Right lobe of liver (tissue), 6 donors: ENCODE data around the gene ARRDC3. TPM values are rescaled to one million over a fixed set of nuclear protein-coding genes. Genes with fewer than 3 reads are reported as not detected.
"Not testable (repeated sequence)": the region's sequence is repeated elsewhere in the genome, so short reads cannot be mapped to it uniquely, and the experiment has no call there.

Experiments used
- ATAC-seq, 4 donors: fragments of 200-7000 bp; cut with Tn5 transposase; one replicate each; pipeline ENCODE4 v1.9.1; 2020; ENCODE audit warnings: mild to moderate bottlenecking in 4 of 4, moderate library complexity in 4 of 4
- DNase-seq, 3 donors: peaks; one replicate each; pipeline ENCODE4 v3.0.0-alpha.2; 2020
- H3K27ac ChIP-seq, 3 donors: fragments of 200-600 bp; one replicate each; pipeline ENCODE4 v1.8.0; 2022
- H3K27me3 ChIP-seq, 2 donors: fragments of 200-600 bp; one replicate each; pipeline ENCODE4 v1.8.0; 2022
- H3K36me3 ChIP-seq, 4 donors: fragments of 200-600 bp; sonication (generic) in 1 of 4; one replicate each; pipeline versions ENCODE4 v1.5.1 to v1.8.0; 2017 to 2022; ENCODE audit warnings: control low read depth in 1 of 4
- H3K4me1 ChIP-seq, 4 donors: fragments of 200-600 bp; sonication (generic) in 1 of 4; one replicate each; pipeline versions ENCODE4 v1.5.1 to v1.8.0; 2017 to 2022; ENCODE audit warnings: control low read depth in 1 of 4
- H3K4me3 ChIP-seq, 3 donors: fragments of 200-600 bp; one replicate each; pipeline ENCODE4 v1.8.0; 2022
- H3K9me3 ChIP-seq, 4 donors: fragments of 200-600 bp; sonication (generic) in 1 of 4; one replicate each; pipeline versions ENCODE4 v1.5.1 to v1.8.0; 2017 to 2022; ENCODE audit warnings: control low read depth in 1 of 4
- POLR2A ChIP-seq: fragments of 450-650 bp; IDR thresholded peaks from one replicate; pipeline ENCODE4 v1.6.1; 2017; ENCODE audit warnings: antibody characterized with exemption, mild to moderate bottlenecking
- WGBS: methylation state at CpG from one replicate; pipeline ENCODE4 v1.1.6; 2018; ENCODE audit warnings: low coverage, low lambda C conversion rate; ENCODE audit not compliant: insufficient coverage; ENCODE audit errors: missing lambda C conversion rate; 5-methylcytosine and 5-hydroxymethylcytosine counted together
- intact Hi-C, 2 donors: fragments of 100-400 bp; cut with DNase I; formaldehyde crosslinking; loops; one replicate each; pipeline versions ENCODE4 v1.11.2 to v1.14.1; 2022
- total RNA-seq, 6 experiments: library from RNA; depleted of rRNA in 2 of 6; stranded (reverse); fragments of >200 nt in 2 of 6; fragmentation: NEBNext Ultra II Directional in 3 of 6; extraction: Animal tissue kit (Norgen Biotek cat#: 25700) in 3 of 6; gene quantifications; one replicate each; pipeline versions ENCODE4 v1.1.0 to v1.2.4, GENCODE V29; 2016 to 2023
- TF ChIP-seq, protein P1 (sequence below), 4 donors: fragments of 200-600 bp in 3 of 4; fragments of 450-650 bp in 1 of 4; IDR thresholded peaks; one replicate each; pipeline versions ENCODE4 v1.5.1 to v1.8.0; 2016 to 2022; ENCODE audit warnings: antibody characterized with exemption in 4 of 4, mild to moderate bottlenecking in 2 of 4
- donor health status: DM: no; HTN: yes; CAD: no.
- donor health status: DM: no; HTN: no; CAD: no.
- donor health status: DM: no; HTN: no; CAD: no.
- donor health status: DM: no; HTN: yes; CAD: no.
- donor health status: DM: no; HTN: yes; CAD: no.

ARRDC3 gene
- total RNA-seq, 6 experiments from 2014 or later = 14.3 to 96.9 (median 46.0) TPM

- DNase-seq (no peak), ATAC-seq (no peak)
- H3K27me3 ChIP-seq = no peaks in the 10 kb centered on the region
- no peaks in the 10 kb centered on the region for H3K4me1 ChIP-seq
- TF ChIP-seq POLR2A = no peak
- TF ChIP-seq, protein P1, sequence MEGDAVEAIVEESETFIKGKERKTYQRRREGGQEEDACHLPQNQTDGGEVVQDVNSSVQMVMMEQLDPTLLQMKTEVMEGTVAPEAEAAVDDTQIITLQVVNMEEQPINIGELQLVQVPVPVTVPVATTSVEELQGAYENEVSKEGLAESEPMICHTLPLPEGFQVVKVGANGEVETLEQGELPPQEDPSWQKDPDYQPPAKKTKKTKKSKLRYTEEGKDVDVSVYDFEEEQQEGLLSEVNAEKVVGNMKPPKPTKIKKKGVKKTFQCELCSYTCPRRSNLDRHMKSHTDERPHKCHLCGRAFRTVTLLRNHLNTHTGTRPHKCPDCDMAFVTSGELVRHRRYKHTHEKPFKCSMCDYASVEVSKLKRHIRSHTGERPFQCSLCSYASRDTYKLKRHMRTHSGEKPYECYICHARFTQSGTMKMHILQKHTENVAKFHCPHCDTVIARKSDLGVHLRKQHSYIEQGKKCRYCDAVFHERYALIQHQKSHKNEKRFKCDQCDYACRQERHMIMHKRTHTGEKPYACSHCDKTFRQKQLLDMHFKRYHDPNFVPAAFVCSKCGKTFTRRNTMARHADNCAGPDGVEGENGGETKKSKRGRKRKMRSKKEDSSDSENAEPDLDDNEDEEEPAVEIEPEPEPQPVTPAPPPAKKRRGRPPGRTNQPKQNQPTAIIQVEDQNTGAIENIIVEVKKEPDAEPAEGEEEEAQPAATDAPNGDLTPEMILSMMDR (IDR thresholded peaks at IDR 0.05) = no peak
- H3K9me3 ChIP-seq = no peaks in the 10 kb centered on the region
- no peak overlapping the region for H3K4me3 ChIP-seq
- H3K36me3 ChIP-seq = no peaks in the 10 kb centered on the region
- intact Hi-C loops = no loop called here
- H3K27ac ChIP-seq = no peak overlapping the region
Measured at GRCh38 chr5:91403438-91403837, 20.3 kb upstream of the ARRDC3 start.

- WGBS = 85% methylated on average over 1 of the region's 2 CpGs
- no peak overlapping the region for H3K27ac ChIP-seq
Measured at GRCh38 chr5:91401175-91401574, 18.1 kb upstream of the ARRDC3 start.

DNA sequence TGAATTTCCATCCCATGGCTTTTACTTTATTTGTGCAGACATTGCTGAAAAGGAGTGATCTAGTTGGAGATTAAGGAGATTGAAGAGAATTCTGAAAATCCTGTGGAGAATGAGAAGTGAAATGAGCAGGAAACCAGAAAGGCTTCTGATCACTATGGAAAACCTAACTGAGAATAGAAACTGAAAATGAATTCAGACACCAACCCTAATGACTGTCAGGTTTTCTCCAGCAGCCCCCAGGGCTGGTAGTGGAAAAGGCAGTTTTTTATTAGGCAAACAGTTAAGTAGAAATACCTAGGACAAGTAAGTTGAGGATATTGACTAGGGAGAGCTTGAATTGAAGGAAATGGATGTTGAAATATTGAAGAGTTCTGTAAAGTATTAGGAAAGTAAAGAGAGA lies 14.7 kb upstream of the ARRDC3 start:
- Histone ChIP-seq H3K4me3 (no peak overlapping the region), H3K4me1 (no peaks in the 10 kb centered on the region), H3K36me3 (no peaks in the 10 kb centered on the region), H3K9me3 (no peaks in the 10 kb centered on the region), H3K27me3 (no peaks in the 10 kb centered on the region), H3K27ac (no peak overlapping the region)
- intact Hi-C loops = loop anchor here in 1 of 2 donors (10.0 kb wide), 1 partner anchor 543 kb away; no protein-coding TSS in a partner anchor
- ATAC-seq (no peak), DNase-seq (no peak)
- TF ChIP-seq, protein P1 (IDR thresholded peaks at IDR 0.05) = no peak
- TF ChIP-seq POLR2A = no peak

More at GRCh38 chr5:91401175-91401574, 18.1 kb upstream of the ARRDC3 start:
- DNase-seq (no peak), ATAC-seq (no peak)
- Histone ChIP-seq H3K4me1 (no peaks in the 10 kb centered on the region), H3K36me3 (no peaks in the 10 kb centered on the region), H3K27me3 (no peaks in the 10 kb centered on the region), H3K4me3 (no peak overlapping the region), H3K9me3 (no peaks in the 10 kb centered on the region)
- no peak for TF ChIP-seq POLR2A
- TF ChIP-seq, protein P1 (IDR thresholded peaks at IDR 0.05) = no peak
- intact Hi-C loops = no loop called here

GRCh38 chr5:91390268-91390667 lies 7.2 kb upstream of the ARRDC3 start:
- 58% methylated on average over 4 of the region's 4 CpGs for WGBS

GRCh38 chr5:91389555-91389954 lies 6.4 kb upstream of the ARRDC3 start:
- H3K27ac ChIP-seq, H3K27me3 ChIP-seq, H3K4me1 ChIP-seq, DNase-seq, H3K36me3 ChIP-seq, ATAC-seq, H3K9me3 ChIP-seq, H3K4me3 ChIP-seq, intact Hi-C loops: not testable (repeated sequence)

More at GRCh38 chr5:91390268-91390667, 7.2 kb upstream of the ARRDC3 start:
- TF ChIP-seq POLR2A = no peak
- TF ChIP-seq, protein P1 (IDR thresholded peaks at IDR 0.05) = no peak
- Histone ChIP-seq H3K9me3 (no peaks in the 10 kb centered on the region), H3K27me3 (no peaks in the 10 kb centered on the region), H3K36me3 (no peaks in the 10 kb centered on the region), H3K4me1 (no peaks in the 10 kb centered on the region), H3K4me3 (no peak overlapping the region), H3K27ac (no peak overlapping the region)
- no peak for DNase-seq
- ATAC-seq = no peak
- intact Hi-C loops = loop anchor here in 1 of 2 donors (10.0 kb wide), 1 partner anchor 535 kb away; no protein-coding TSS in a partner anchor
